ENCODE data around the gene REEP1. TPM values are rescaled to one million over a fixed set of nuclear protein-coding genes. Genes with fewer than 3 reads are reported as not detected.

The REEP1 gene
- total and polyA plus RNA-seq, 2 of the 8 experiments (the other 6 are each of a cell fraction or from before 2014, with no cell fraction given), result 0.74 to 1.5 TPM

GRCh38 chr2:86249579-86250391, 87.6 kb downstream of the REEP1 start:
- ChIA-PET POLR2A (ENCODE audit: partially characterized antibody) (no interaction called here), CTCF (ENCODE audit: partially characterized antibody) (interaction anchor here (1.1 to 1.3 kb wide), 5 partner anchors 23 to 49 kb away, joined by 3 to 4 read pairs (median 3); no protein-coding TSS in a partner anchor)
- no peaks in the 10 kb centered on the region for H3K36me3 ChIP-seq (ENCODE audit: control insufficient read depth in 2 of 4, insufficient read depth in 4 of 4, low read length in 3 of 4)
- H2BK12ac ChIP-seq (ENCODE audit: low read depth, low read length), result no peak overlapping the region
- H2AFZ ChIP-seq (ENCODE audit: low read length), result no peak overlapping the region
- no peaks in the 10 kb centered on the region for H3K27me3 ChIP-seq (replicated peaks in 1 of 4; ENCODE audit: control insufficient read depth in 3 of 4, extremely low read depth in 1 of 4, insufficient read depth in 3 of 4, low read length in 3 of 4)
- peaks cover 0 to 3% (median 2%) of the 10 kb centered on the region in 4 experiments; a peak in 3 of 7 replicates for H3K4me1 ChIP-seq (replicated peaks in 1 of 4; ENCODE audit: control insufficient read depth in 3 of 4, insufficient read depth in 4 of 4, low read length in 3 of 4)
- no peak overlapping the region for H3K56ac ChIP-seq (replicated peaks; ENCODE audit: insufficient read length, low read depth, low read length)
- H3K4me3 ChIP-seq (ENCODE audit: extremely low read depth in 1 of 4, insufficient read depth in 2 of 4, low read depth in 3 of 4, low read length in 4 of 4), result no peak overlapping the region
- no peaks in the 10 kb centered on the region for H3K9me3 ChIP-seq (ENCODE audit: insufficient read depth in 2 of 2, low read depth in 1 of 2, low read length in 1 of 2)
- no peak overlapping the region for H3K27ac ChIP-seq (ENCODE audit: low read depth, low read length)
- no peak overlapping the region for H2BK120ac ChIP-seq (replicated peaks; ENCODE audit: low read depth, low read length)
- WGBS, 2 experiments (ENCODE audit: extremely low coverage in 1 of 2, insufficient coverage in 1 of 2, insufficient read length in 1 of 2, insufficient replicate concordance in 2 of 2, low coverage in 1 of 2, low lambda C conversion rate in 2 of 2, missing lambda C conversion rate in 1 of 2), result 88% methylated on average over 10 of the region's 10 CpGs; no CpG with 5 or more reads in 1 of the 2 experiments
- no peaks in the 10 kb centered on the region for H3K79me1 ChIP-seq (ENCODE audit: low read depth, low read length)
- H4K5ac ChIP-seq (ENCODE audit: insufficient read length, low read depth, low read length), result no peak overlapping the region
- H3K4me2 ChIP-seq (ENCODE audit: insufficient read depth in 1 of 2, low read depth in 2 of 2, low read length in 2 of 2), result no peak overlapping the region
- H3K18ac ChIP-seq (ENCODE audit: extremely low read depth, low read length), result no peak overlapping the region
- no peak for FAIRE-seq
- no peak overlapping the region for H2BK20ac ChIP-seq (ENCODE audit: low read length)
- no peak overlapping the region for H3K14ac ChIP-seq (ENCODE audit: insufficient read length)
- H4K20me1 ChIP-seq (replicated peaks in 1 of 2; ENCODE audit: control insufficient read depth in 1 of 2, insufficient read depth in 2 of 2, low read length in 2 of 2), result no peaks in the 10 kb centered on the region
- no peak overlapping the region for H4K8ac ChIP-seq (ENCODE audit: extremely low read depth, insufficient read depth, low read length)
- no peak overlapping the region for H3K23ac ChIP-seq (ENCODE audit: insufficient read length)
- H3K4ac ChIP-seq (replicated peaks; ENCODE audit: insufficient read length, low read depth, low read length), result no peak overlapping the region
- H3K23me2 ChIP-seq (ENCODE audit: low read depth, low read length), result no peaks in the 10 kb centered on the region
- no peak overlapping the region for H2BK5ac ChIP-seq (ENCODE audit: low read depth, low read length)
- no peak overlapping the region for H2BK15ac ChIP-seq (ENCODE audit: low read length)
- no peak overlapping the region for H4K91ac ChIP-seq (replicated peaks; ENCODE audit: insufficient read length, low read length)
- H3K9ac ChIP-seq (replicated peaks in 1 of 4; ENCODE audit: extremely low read depth in 1 of 4, low read depth in 3 of 4, low read length in 3 of 4), result no peak overlapping the region
- DNase-seq (ENCODE audit: low read depth in 1 of 2, low spot score in 2 of 2), result no peak
- H2AK5ac ChIP-seq (ENCODE audit: low read depth, low read length), result no peak overlapping the region
- no peaks in the 10 kb centered on the region for H3K79me2 ChIP-seq (ENCODE audit: control insufficient read depth in 1 of 2, insufficient read depth in 2 of 2, low read length in 2 of 2)
- no peak for TF ChIP-seq KDM4A (IDR thresholded peaks at IDR 0.05; ENCODE audit: low read depth, low read length, severe bottlenecking)
- no peak for TF ChIP-seq CBX8 (IDR thresholded peaks at IDR 0.05; ENCODE audit: borderline replicate concordance, low read depth, low read length)
- no peak for TF ChIP-seq CREB1 (IDR thresholded peaks at IDR 0.05)
- no peak for TF ChIP-seq SAP30 (IDR thresholded peaks at IDR 0.05; ENCODE audit: insufficient read depth, insufficient replicate concordance, low read length)
- TF ChIP-seq RNF2 (IDR thresholded peaks at IDR 0.05; ENCODE audit: borderline replicate concordance, low read depth, low read length, missing control alignments, poor library complexity, severe bottlenecking), result no peak
- TF ChIP-seq TCF12 (IDR thresholded peaks at IDR 0.05; ENCODE audit: low read depth, low read length), result no peak
- TF ChIP-seq POLR2A (IDR thresholded peaks at IDR 0.05; ENCODE audit: control extremely low read depth in 1 of 2, low read depth in 2 of 2, low read length in 2 of 2), result no peak
- TF ChIP-seq MAFK (IDR thresholded peaks at IDR 0.05; ENCODE audit: low read depth, low read length), result no peak
- TF ChIP-seq POU5F1 (IDR thresholded peaks at IDR 0.05; ENCODE audit: low read depth, low read length), result no peak
- no peak for TF ChIP-seq SIRT6 (IDR thresholded peaks at IDR 0.05; ENCODE audit: low read length)
- TF ChIP-seq FOSL1 (IDR thresholded peaks at IDR 0.05; ENCODE audit: insufficient read depth, low read depth, low read length), result no peak
- TF ChIP-seq EGR1 (IDR thresholded peaks at IDR 0.05; ENCODE audit: borderline replicate concordance, low read depth, low read length), result no peak
- TF ChIP-seq NANOG (IDR thresholded peaks at IDR 0.05; ENCODE audit: insufficient read depth, low read depth, low read length, poor library complexity, severe bottlenecking), result no peak

All from H1 (cell line).